Ramos (cell line): ENCODE data around the gene CD44.

Experiments
- in situ Hi-C: fragments of 300-500 bp; cut with MboI; formaldehyde crosslinking; loops from one replicate; pipeline ENCODE4 v1.14.3; 2022; ENCODE audit warnings: low sequenced_read_pairs; ENCODE audit not compliant: unreplicated experiment

CD44 gene

DNA sequence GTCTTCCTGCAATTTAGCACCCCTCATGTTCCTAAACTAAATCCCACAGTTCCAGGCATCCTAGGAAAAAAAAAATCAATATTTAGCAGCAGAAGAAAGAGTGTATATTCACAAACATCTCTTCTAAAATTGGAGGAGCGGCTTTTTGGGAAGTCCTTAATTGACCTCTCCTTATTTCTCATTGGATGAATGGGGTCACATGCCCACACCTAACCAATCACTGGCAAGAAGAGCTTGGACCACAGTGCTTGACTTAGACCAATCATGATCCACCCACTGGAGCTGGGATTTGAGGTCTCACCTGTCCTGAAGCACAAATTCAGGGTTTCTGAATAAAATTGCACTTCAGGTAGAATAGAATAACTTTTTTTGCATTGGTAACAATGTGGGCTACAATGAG, 16.0 kb downstream of the CD44 start:
- in situ Hi-C loops: no loop called here

DNA sequence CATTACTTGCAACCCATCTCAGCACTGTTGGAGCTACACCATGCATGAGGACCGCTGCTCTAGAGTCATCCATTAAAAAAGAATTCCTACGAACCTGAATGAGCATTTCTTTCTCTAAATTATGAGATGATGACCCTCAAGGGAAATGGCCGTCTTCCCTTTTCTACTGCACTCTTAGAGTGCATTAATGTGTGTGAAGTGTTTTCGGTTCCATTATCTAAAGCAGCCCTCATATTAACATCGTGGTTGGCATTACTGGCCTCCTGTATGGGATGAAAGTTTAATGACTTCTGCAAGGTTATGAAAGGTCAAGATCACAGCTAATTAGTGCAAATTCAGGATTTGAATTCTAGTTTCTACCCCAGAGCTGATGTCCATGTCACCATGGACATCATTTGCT, 16.7 kb downstream of the CD44 start:
- in situ Hi-C loops: no loop called here

DNA sequence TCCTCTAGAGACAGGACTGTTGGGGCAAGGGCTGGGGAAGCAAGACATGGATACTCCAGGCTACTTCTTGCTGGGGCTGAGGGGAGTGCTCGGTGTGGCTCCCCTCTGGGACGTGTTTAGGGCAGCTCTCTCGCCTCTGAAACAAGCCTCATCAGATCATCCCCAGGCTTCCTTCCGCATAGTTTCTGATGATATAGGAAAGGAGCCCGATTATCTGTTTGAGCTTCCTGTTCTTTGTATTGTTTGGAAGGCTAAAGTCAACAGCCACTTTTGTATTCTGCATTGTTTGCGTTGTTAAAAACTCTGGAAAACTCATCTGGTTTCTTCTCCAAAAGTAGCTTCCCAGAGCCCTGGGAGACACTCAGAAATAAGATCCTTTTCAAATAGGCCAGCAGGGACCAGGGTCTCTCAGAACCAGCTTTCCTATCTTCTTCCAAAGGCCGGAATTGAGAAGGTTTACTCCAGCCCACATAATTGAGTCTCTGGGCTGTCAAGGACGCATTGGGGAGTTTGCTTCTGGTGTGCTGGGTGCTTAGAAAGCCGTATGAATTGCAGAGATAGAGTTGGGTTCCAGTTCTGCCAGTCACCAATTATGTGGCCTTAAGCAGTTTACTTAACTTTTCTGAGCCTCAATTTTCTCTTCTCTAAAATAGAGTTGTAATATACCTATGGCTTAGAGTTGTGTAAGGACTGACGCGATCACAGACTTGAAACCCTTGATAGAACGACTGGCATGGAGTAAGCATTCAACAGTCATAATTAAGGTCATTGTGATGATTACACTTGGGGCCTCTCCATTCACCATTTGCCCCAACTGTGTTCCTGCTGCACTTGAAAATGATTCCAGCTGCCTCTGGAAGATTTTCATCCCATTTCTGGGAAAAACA, 19.1 kb downstream of the CD44 start:
- in situ Hi-C loops: no loop called here

DNA sequence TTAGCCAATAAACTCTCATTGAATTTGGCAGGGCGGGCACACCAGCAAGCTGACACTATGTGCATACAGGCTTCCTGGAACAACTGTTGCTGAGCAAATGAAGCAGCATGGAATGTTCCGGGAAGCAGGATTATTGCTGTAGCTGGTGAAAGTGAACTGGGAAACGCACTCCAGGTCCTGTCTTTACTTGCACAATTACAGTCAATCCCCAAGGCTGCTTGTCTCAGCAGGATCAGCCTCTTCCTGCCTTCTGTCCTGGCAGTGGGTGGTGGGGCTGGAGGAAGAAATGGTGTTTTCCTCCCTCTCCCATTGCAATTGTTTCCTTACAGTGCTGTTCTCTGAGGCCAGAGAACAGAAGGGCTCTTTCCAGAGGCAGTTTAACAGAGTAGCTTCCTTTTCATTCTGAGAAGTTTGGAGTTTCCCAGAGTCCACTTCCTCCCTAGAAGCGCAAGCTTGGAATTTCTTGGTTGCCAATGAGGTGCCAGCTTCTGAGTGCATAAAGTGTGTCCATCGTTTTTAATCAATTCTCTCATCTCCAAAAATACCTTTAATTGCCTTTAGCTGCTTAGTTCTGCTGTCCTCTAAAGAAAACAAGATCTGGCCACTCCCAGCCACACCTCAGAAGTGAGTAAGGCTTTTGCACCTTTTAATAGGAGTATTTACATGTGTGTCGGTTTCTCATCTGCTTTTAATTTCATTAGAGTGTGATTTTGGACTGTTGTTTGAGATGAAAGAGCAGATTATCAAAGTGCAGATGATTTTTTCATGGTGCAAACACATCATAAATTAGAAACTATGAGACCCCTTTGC, 19.9 kb downstream of the CD44 start:
- in situ Hi-C loops: no loop called here

DNA sequence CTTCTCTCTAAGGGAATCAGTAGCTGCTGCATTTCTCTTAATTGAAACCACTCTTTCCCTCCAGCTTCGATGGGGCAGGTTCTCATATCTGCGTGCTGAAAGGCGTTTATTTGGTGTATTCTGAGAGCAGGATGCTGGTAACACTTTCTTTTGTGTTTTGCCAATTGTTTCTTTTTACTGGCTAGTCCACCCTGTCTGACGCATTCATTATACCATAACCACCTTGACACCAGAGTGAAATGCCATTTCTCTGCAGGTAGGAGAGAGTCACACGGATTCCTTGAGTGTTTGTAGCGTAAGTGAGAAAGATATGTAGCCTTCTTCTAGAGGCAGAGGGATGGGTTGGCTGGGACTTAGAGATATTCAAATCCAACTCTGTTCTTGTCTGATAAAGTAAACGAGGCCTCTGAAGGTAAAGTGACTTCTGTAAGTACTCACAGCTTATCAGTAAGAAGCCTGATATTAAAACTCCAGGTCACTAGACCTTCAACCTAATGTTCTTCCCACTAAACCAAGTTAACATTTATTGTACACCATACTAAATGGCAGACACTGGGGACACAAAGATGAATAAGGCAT, 21.4 kb downstream of the CD44 start:
- in situ Hi-C loops: no loop called here

DNA sequence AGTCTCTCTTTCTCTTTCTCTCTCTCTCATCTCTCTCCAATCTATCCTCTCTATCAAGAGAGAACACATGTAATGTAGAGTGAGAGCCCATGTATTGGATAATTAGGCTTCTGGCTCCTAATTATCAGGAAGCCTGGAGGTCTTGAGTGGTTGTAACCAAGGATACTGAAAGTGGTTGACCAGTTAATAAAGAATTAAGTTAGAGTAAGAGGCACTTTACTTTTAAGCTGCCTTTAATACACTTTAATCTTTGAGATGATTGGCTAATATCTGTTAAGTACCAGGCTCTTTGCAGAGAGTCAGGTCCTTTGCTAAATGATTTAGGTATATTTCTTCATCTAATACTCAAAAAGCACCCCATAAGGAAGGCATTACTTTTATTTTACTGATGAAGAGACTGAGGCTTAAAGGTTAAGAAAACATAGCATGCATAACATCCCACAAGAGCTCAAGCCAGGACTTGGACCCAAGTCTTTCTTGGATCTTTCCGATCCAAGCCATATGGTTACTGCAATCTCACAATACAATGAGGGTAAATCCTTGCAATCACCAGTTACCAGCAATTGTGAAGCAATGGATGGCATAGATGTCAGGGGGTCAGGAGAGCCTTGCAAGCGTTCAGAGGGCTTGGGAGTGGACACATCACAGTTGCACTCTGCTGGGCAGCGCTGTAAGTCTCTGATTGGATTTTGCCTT, 22.1 kb downstream of the CD44 start:
- in situ Hi-C loops: no loop called here

DNA sequence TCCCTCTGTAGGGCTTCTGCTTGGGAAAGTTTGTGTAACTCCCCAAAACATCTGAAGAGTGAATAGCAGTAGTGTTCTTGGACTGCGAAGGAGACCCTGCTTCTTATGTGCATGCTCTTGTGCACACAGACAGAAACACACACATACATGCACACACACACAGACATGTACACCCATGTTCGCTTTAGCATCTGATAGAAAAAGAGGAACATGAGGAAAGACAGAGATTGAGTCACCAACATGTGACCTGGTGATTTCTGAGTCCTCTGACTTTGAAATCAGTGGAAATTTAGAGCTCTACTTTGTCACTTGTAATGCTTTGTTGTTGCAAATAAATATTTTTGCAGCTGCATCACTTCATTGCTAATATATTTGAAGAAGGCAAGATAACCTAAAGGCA, 23.8 kb downstream of the CD44 start:
- in situ Hi-C loops: no loop called here

DNA sequence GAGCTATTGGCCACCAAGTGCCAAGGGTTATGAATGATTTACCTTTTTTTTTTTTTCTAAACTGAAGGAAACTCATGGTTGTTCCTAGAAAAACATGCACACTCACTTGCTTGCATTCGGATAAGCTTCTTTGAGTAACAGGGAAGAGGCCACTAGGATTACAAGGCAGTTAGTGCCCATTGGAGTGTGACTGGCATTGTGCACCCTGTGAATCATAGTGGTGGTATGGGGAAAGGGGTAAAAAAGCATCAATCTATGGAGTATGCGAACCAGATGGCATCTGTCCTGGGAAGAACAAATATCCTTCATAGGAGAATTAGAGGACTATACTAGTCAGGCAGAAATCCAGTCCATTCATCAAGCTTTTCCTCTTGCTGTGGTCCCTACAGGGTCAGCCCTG, 24.2 kb downstream of the CD44 start:
- in situ Hi-C loops: no loop called here

DNA sequence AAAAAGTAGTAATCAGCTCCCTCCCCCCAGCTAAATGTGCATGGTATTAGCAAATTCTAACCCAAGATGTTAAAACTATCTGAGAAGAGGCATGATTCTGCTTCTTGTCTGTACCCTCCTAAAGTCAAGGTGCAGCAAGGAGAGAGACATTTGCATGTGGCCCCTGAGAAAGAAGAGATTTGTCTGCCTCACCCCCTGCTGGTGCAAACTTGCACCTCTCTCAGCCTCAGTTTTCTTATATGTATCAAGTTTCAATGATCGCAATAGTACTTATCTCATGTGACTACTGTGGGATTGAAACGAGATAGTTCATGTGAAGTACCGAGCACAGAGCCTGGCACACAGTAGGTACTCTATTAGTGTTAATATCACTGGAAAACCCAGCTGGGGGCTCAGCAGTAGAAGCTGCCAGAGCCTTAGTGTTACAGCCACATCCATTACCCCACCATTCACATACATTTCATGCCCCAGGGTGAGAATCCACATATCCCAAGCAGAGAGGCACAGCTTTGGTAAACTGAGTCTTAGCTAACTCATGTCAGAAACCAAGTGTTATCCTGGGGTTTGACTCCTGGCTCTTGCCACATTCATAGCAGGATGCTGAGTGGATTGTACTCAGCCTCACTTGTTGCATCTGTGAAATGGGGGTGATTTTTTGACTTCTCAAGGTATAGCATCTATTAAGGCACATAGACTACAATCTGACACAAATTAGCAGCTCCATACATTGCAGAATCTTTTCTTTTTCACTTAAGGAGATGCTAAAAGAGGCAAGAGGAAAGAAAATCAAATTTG, 24.9 kb downstream of the CD44 start:
- in situ Hi-C loops: no loop called here

DNA sequence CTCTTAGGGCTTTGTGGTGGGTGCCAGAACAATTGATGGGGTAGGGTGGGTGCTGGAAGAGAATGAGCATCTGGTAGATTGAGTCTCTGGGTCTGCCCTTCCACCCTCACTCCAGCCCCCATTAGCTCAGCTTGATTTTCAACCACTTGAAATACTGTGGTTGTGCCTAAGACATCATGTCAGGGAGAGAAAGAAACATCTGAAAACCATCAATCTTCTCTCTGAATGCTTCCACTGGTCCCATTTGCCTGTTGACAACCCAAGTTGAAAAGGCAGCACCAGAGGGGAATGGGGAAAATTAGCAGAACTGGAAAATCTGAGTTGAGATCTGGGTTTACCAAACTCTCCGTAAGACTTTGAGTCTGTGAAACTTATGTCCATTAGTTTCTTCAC, 26.1 kb downstream of the CD44 start:
- in situ Hi-C loops: no loop called here

DNA sequence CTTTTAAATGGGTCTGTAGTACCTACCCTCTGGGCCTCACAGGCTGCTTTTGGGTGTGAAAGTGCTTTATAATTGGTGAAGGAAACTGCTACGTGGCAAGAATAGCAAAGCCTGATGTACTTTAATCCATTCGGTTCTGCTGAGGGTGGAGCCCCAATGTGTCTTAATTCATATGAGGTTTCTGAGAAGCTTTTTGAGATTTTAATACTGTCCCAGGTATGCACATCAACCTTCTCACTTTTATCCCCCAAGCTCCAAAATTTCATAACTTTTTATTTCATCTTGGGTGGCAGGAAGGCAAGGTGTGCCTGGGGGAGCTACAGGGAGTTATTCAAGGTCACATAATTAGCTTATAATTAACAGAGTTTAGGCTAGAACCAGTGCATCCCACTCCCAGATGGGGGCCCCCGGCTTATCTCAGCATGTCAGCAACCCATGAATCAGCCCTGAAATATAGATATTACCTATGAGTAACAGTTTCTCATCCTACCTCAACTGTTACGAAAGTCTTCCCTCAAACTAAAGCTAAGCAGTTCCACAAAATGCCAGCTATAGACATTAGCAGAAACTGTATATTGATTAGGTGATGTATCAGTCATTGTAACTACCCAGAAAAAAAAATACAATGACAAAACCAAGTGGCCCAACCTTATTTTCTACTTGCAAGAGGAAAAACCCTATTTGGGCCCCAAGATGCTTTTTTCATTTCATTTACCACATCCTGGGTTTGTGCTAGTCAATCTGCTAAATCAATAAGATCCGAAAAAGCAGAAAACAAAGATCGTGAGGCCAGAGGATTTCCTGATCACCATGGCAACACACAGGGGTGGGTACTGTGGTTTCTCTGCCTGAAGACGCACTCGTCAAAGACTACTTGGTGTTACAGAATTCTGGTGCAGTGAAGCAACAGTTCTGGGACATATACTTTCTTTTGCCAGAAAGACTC, 26.7 kb downstream of the CD44 start:
- in situ Hi-C loops: no loop called here

DNA sequence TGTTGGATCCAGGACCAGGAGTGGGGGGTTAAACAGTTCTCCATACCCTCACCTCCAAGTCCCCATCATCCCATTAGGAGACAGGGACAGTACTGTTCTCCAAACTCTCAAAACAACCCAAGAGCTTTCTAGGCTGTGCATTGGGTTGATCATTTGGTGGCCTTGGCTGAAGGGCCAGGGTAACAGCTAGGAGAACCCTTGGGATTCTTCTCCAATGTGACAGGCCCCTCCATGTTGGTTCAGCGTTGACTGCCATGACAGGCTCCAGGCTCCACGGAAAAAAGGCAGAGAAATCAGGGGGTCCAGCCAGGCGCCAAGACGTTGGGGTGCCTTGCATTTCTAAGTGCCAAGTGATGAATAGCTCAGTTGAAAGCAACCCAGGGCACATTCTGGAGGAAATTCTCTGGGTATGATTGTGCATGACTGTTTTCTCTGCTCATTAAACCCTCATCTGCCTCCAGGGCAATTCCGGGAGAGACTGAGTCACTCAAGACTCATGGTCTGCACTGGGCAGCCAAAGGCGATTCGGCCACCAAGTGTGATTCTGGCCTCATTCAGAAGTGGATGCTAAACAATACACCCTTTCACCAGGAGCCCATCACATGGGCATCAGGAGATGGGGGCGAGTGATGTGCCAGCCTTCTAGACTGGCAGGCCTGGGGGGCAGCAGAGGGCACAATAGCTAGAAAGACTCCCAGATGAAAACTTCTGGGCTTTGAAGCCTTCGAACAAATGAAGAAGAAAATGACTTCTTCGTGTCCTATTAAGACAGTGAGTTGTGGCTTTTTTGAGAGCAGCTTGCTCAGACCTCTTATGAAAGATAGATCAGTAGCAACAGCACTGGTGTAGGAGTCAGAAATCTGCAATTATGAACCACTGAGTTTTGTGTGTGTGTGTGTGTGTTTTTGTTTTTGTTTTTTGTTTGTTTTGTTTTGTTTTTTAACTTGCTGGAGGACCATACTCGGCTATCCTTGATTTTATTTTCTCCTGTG, 27.7 kb downstream of the CD44 start:
- in situ Hi-C loops: no loop called here

DNA sequence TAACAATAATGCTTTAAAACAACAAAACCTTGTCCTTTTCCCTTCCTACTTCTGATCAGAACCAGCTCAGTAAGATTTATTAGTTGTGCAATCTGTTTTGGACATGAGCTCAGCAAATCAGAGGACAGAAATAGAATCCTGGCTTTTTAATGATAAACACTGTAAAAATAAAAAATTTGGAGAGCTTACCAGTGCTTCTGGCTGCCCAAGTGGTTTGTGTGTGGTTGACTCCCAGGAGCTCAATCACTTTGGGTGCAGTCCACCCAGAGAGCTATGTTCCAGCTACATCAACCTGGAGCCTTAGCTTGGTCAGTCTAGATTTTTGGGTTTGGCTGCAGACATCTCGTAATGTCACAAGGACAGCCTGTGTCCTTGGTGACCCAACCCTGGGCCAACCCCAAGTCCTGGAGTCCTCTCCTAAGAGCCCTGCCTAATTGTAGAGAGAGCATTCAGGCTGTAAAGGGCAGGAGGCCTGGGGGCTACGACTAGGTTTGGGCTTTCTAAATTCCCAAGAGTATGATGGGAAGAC, 28.5 kb downstream of the CD44 start:
- in situ Hi-C loops: no loop called here

DNA sequence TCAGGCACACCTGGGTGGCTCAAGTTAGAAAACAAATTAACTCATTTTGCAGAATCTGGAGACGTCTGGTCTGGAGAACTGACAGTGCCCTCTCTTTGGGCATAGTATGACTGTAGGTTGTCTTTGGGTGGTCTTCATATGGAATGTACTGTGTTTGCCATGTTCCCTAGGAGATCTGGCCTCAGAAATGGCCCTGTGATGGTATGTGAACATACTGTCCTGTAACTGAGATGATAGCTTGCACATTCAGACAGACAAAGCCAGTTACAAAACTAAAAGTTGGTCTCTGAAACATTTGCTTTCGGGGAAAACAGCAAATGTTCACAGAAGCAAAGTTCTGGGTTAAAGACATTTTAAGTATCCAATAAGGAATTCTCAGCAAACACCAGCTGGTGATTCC, 29.7 kb downstream of the CD44 start:
- in situ Hi-C loops: no loop called here

DNA sequence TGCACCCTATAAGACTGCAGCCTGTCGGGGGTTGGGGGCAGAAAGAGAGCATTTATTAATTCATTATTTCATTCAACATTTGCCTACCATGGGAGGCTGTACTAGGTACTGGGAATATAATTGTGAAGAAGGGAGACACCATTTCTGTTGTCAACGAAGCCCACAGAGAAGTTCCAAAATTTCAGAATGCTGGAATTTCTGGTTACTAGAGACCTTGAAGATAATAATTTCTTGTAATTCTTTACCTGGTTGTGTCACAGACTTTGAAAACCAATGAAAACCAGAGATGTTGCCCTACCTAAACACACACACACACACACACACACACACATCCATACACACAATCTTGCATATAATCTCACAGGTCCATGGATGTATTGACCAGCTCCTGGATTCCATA, 30.1 kb downstream of the CD44 start:
- in situ Hi-C loops: no loop called here

DNA sequence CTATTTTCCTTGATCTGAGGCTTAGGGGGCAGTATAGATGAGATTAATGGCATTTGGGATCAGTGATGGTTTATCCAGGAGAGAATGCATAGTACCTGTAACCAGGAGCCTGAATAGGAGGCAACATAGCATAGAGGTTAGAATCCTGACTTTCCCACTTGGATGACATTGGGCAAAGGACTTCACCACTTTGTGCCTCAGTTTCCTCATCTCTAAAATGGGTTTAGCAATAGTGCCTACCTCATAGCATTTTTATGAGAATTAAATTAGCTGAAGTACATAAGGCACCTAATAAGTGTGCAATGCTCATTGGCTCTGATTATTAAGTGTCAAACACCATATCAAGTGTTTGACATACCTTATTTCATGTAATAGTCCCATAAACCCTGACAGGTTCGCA, 30.8 kb downstream of the CD44 start:
- in situ Hi-C loops: no loop called here

DNA sequence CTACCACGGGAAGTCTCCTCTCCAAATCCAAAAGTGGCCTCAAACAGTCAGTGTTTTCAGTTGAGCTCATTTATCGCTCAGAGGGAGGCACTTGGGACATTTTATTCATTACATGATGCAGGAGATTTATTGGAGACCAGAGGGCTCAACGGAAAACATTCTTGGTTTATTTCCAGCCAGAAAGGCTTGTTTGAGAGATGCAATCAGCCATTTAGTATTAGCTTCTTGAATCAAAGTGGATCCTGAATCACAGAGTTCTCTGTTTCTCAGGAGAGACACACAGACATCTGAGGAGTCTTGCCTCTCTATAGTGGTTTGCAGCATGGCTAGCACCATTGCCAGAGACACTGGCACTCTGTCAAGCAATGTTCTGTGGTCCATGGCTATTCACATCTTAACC, 31.5 kb downstream of the CD44 start:
- in situ Hi-C loops: no loop called here
